ENCODE measurements around the gene METTL2B.
"Not testable (repeated sequence)": the region's sequence is repeated elsewhere in the genome, so short reads cannot be mapped to it uniquely, and the experiment has no call there.

GRCh38 chr7:128537410-128537809, 60.9 kb downstream of the METTL2B start:
- TF ChIP-seq, protein P1, sequence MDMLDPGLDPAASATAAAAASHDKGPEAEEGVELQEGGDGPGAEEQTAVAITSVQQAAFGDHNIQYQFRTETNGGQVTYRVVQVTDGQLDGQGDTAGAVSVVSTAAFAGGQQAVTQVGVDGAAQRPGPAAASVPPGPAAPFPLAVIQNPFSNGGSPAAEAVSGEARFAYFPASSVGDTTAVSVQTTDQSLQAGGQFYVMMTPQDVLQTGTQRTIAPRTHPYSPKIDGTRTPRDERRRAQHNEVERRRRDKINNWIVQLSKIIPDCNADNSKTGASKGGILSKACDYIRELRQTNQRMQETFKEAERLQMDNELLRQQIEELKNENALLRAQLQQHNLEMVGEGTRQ (CRISPR knock-in tag; IDR thresholded peaks at IDR 0.05), result not testable (repeated sequence)
- TF ChIP-seq, protein P2, sequence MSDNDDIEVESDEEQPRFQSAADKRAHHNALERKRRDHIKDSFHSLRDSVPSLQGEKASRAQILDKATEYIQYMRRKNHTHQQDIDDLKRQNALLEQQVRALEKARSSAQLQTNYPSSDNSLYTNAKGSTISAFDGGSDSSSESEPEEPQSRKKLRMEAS (CRISPR knock-in tag; IDR thresholded peaks at IDR 0.05), result not testable (repeated sequence)
